Prostate gland (tissue), 2 donors: ENCODE measurements around the gene GCNT3. TPM values are rescaled to one million over a fixed set of nuclear protein-coding genes. Genes with fewer than 3 reads are reported as not detected.
A peak's percentile ranks its signal among the peaks of the same experiment; 100 is the strongest.

Experiments
- DNase-seq: peaks from one replicate; pipeline ENCODE4 v3.0.0-alpha.2; 2019; ENCODE audit warnings: low spot score
- H3K27ac ChIP-seq, 2 donors: fragments of 200-600 bp; sonication (generic); 2 replicates each; pipeline ENCODE4 v1.5.1; 2017 to 2019
- H3K27me3 ChIP-seq: fragments of 200-600 bp; sonication (generic); replicated peaks from 2 replicates; pipeline ENCODE4 v1.5.1; 2019; ENCODE audit not compliant: insufficient read depth
- H3K36me3 ChIP-seq, 2 donors: fragments of 200-600 bp; sonication (generic); 1 replicate in 1 of 2; 2 replicates in 1 of 2; pipeline versions ENCODE4 v1.5.1 to v1.8.1; 2017 to 2019
- H3K4me1 ChIP-seq: fragments of 200-600 bp; sonication (generic); replicated peaks from 2 replicates; pipeline ENCODE4 v1.5.1; 2019
- H3K4me3 ChIP-seq, 2 donors: fragments of 200-600 bp; sonication (generic); 2 replicates each; pipeline ENCODE4 v1.5.1; 2017 to 2019
- H3K9me3 ChIP-seq: fragments of 200-600 bp; sonication (generic); 2 replicates; pipeline ENCODE4 v1.5.1; 2017
- POLR2A ChIP-seq: fragments of 450-650 bp; IDR thresholded peaks from one replicate; pipeline ENCODE4 v1.6.1; 2016; ENCODE audit warnings: antibody characterized with exemption, mild to moderate bottlenecking
- POLR2AphosphoS5 ChIP-seq: sonication (generic); formaldehyde crosslinking; IDR thresholded peaks from one replicate; pipeline ENCODE4 v1.6.1; 2017; ENCODE audit warnings: antibody characterized with exemption
- WGBS: methylation state at CpG from one replicate; pipeline ENCODE4 v1.1.5; 2018; 5-methylcytosine and 5-hydroxymethylcytosine counted together
- intact Hi-C: fragments of 100-400 bp; cut with DNase I; formaldehyde crosslinking; loops from one replicate; pipeline ENCODE4 v1.14.2; 2022
- total RNA-seq, 2 donors: library from RNA; depleted of rRNA; stranded (reverse); fragments of >200 nt; gene quantifications; one replicate each; pipeline ENCODE4 v1.1.0, GENCODE V29; 2016
- TF ChIP-seq, protein P1 (sequence below), 4 experiments: fragments of 200-600 bp in 2 of 4; fragments of 450-650 bp in 2 of 4; sonication (generic) in 2 of 4; IDR thresholded peaks; 1 replicate in 3 of 4; 2 replicates in 1 of 4; pipeline ENCODE4 v1.5.1; 2016 to 2019; ENCODE audit warnings: antibody characterized with exemption in 4 of 4, mild to moderate bottlenecking in 2 of 4, moderate library complexity in 2 of 4

GCNT3 gene, protein sequence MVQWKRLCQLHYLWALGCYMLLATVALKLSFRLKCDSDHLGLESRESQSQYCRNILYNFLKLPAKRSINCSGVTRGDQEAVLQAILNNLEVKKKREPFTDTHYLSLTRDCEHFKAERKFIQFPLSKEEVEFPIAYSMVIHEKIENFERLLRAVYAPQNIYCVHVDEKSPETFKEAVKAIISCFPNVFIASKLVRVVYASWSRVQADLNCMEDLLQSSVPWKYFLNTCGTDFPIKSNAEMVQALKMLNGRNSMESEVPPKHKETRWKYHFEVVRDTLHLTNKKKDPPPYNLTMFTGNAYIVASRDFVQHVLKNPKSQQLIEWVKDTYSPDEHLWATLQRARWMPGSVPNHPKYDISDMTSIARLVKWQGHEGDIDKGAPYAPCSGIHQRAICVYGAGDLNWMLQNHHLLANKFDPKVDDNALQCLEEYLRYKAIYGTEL
- 1 to 10 TPM; 1.5 to 1.6 TPM for total RNA-seq

DNA sequence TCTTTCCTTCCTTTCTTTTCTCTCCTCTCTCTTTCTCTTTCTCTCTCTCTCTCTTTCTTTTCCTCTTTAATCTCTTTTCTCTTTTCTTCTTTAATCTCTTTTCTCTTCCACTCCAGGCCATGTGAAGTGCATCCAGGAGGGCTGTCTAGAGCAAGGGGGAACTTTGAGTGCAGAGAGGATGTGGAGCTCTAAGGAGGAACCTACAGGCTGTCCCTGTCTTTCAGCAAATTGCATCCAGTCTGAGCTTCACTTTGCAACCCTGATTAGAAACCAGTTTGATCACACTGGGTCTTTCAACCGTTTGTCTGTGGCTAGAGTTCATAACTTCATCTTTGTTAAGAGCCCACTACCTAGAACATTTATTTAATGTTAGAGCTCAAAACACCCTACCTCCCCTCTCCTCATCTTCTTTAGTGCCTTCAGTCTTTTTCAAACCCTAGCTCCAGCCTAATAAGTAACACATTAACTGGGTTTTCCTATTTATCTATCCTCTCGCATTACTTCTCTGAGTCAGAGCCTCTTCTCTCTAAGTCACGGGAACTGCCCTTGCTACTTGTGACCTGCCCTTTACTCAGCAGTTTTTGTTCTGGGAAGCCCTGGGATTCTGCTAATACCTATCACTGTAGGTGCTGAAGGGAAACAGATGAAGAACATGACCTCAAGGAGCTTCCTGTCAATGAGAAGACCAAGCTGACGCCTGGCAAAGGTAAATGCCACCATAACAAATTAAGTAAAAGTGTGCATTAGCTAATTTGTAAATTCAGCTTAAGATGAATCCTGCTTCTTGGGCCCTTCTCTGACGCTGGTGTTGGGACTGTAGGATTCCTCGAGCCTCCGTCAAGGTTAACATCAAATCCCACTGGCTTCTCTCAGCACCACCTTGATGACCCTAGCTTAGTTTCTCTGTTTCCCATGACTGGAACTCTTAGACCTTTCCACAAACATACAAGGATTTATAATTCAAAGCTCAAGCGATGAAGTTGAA lies at the start of gene GCNT3:
Gene GCNT3, plus strand, starts transcription at position 508 of the 985 bp plus-strand sequence. CDS start 6,456 bp downstream, outside the sequence.
- Histone ChIP-seq H3K36me3 (no peaks in the 10 kb centered on the region), H3K27me3 (no peaks in the 10 kb centered on the region), H3K9me3 (no peaks in the 10 kb centered on the region), H3K4me1 (no peaks in the 10 kb centered on the region), H3K4me3 (no peak within 1 kb of the TSS), H3K27ac (no peak within 1 kb of the TSS)
- TF ChIP-seq POLR2AphosphoS5 (no peak), POLR2A (no peak)
- TF ChIP-seq, protein P1, sequence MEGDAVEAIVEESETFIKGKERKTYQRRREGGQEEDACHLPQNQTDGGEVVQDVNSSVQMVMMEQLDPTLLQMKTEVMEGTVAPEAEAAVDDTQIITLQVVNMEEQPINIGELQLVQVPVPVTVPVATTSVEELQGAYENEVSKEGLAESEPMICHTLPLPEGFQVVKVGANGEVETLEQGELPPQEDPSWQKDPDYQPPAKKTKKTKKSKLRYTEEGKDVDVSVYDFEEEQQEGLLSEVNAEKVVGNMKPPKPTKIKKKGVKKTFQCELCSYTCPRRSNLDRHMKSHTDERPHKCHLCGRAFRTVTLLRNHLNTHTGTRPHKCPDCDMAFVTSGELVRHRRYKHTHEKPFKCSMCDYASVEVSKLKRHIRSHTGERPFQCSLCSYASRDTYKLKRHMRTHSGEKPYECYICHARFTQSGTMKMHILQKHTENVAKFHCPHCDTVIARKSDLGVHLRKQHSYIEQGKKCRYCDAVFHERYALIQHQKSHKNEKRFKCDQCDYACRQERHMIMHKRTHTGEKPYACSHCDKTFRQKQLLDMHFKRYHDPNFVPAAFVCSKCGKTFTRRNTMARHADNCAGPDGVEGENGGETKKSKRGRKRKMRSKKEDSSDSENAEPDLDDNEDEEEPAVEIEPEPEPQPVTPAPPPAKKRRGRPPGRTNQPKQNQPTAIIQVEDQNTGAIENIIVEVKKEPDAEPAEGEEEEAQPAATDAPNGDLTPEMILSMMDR (IDR thresholded peaks at IDR 0.05): no peak
- intact Hi-C loops: no loop called here
- WGBS: 71% methylated on average over 8 of the region's 8 CpGs
- DNase-seq: no peak

DNA sequence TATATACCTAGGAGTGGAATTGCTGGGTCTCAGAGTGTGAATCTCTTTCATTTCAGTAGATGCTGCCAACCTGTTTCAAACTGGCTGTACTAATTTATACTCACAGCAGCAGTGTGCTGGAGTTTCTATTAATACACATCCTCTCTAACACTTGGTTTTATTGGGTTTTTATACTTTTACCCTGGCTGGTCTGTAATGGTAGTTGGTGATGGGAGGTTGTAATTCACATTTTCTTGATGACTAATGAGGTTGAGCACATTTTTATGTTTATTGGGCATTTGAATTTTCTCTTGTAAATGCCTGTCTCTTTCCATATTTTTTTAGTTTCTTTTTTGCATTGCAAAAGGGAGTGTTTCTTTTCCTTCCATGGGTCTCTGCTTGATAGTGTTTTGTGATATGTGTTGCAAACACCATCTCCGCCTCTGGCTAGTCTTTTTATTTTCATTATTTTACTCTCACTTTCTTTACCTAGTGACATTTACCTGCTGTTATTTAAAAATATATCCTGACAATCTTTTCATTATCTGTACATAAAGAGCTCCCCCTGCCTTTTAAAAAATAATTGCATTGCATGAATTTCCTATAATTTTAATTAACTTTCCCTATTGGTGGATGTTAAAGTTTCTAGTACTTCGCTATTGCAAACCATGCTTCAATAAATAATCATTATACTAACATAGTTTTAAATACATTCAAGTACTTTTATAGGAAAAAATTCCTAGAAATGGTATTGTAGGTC lies 49.0 kb upstream of the GCNT3 start:
- no peak for TF ChIP-seq POLR2AphosphoS5
- TF ChIP-seq, protein P1 (IDR thresholded peaks at IDR 0.05): peak in 2 of 4 experiments; percentile 27 to 28
- Histone ChIP-seq H3K27ac (no peak overlapping the region), H3K27me3 (no peaks in the 10 kb centered on the region), H3K4me1 (no peaks in the 10 kb centered on the region), H3K36me3 (no peaks in the 10 kb centered on the region), H3K4me3 (no peak overlapping the region), H3K9me3 (no peaks in the 10 kb centered on the region)
- DNase-seq: no peak
- intact Hi-C loops: no loop called here
- WGBS: 87% methylated on average over 2 of the region's 2 CpGs

DNA sequence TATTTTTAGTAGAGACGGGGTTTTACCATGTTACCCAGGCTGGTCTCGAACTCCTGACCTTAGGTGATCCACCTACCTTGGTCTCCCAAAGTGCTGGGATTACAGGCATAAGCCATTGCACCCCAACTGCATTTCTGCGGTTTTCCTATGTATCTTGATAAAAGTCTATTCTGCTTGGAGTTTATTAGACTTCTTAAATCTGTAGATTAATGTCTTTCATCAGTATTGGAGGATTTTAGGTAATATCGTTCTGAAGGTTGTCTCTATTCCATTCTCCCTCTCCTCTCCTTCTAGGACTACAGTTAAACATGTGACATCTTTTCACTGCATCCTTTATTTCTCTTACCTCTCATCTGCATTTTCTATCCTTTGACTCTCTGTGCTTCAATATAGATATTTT lies 46.3 kb upstream of the GCNT3 start:
- H3K27me3 ChIP-seq: no peaks in the 10 kb centered on the region
- DNase-seq: no peak
- H3K36me3 ChIP-seq: no peaks in the 10 kb centered on the region
- no peaks in the 10 kb centered on the region for H3K4me1 ChIP-seq
- WGBS: 100% methylated on average over 4 of the region's 4 CpGs
- H3K27ac ChIP-seq: no peak overlapping the region
- H3K4me3 ChIP-seq: no peak overlapping the region
- no peaks in the 10 kb centered on the region for H3K9me3 ChIP-seq
- TF ChIP-seq, protein P1 (IDR thresholded peaks at IDR 0.05): no peak
- TF ChIP-seq POLR2AphosphoS5 (no peak), POLR2A (no peak)
- intact Hi-C loops: no loop called here

DNA sequence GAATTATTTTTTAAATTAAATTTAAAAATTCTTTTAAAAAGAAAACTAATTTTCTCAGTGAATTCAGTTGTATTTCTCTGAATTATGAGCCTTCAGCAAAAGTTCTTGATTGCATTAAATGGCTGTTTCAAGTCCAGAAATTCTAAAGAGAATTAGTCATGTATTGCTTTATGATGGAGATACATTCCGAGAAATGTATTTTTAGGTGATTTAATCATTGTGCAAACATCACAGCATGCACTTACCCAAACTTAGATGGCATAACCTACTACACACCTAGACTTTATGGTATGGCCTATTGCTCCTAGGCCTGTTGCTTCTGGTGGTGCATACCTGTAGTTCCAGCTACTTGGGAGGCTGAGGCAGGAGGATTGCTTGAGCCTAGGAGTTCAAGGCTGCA lies 44.3 kb upstream of the GCNT3 start:
- 94% methylated on average over 1 of the region's 1 CpG for WGBS
- H3K4me1 ChIP-seq: no peaks in the 10 kb centered on the region
- H3K9me3 ChIP-seq: no peaks in the 10 kb centered on the region
- intact Hi-C loops: no loop called here
- H3K27me3 ChIP-seq: no peaks in the 10 kb centered on the region
- H3K27ac ChIP-seq: no peak overlapping the region
- TF ChIP-seq, protein P1 (IDR thresholded peaks at IDR 0.05): no peak
- TF ChIP-seq POLR2A (no peak), POLR2AphosphoS5 (no peak)
- DNase-seq: no peak
- H3K4me3 ChIP-seq: no peak overlapping the region
- H3K36me3 ChIP-seq: no peaks in the 10 kb centered on the region
